CD4-positive, alpha-beta T cell (primary cell): ENCODE measurements around the gene RNF4. TPM values are rescaled to one million over a fixed set of nuclear protein-coding genes. Genes with fewer than 3 reads are reported as not detected.

Experiments
- ATAC-seq: fragments of 200-7000 bp; cut with Tn5 transposase; one replicate; pipeline ENCODE4 v1.10.0; 2022; ENCODE audit warnings: mild to moderate bottlenecking; ENCODE audit not compliant: poor library complexity
- CTCF ChIA-PET: fragments of 350-600 bp; sonication (Branson Sonifier 250); formaldehyde crosslinking; loops from one replicate; lab custom pipeline; 2021; ENCODE audit warnings: antibody characterized with exemption, inconsistent platforms; lab: Charles Lee
- POLR2A ChIA-PET: fragments of 350-600 bp; sonication (Branson Sonifier 250); formaldehyde crosslinking; loops from one replicate; lab custom pipeline; 2021; ENCODE audit warnings: antibody characterized with exemption, inconsistent platforms; lab: Charles Lee
- DNase-seq, 14 experiments: peaks; one replicate each; pipeline ENCODE4 v3.0.0-alpha.2; 2013 to 2020; ENCODE audit warnings: mixed read lengths in 2 of 14
- H3K27ac ChIP-seq, 2 donors: one replicate each; pipeline versions ENCODE4 v1.5.1 to v1.7.0; 2013; ENCODE audit warnings: low read length in 2 of 2, low read depth in 1 of 2, mild to moderate bottlenecking in 1 of 2
- H3K27me3 ChIP-seq, 2 experiments: 1 replicate in 1 of 2; 2 replicates in 1 of 2; pipeline versions ENCODE4 v1.6.1 to v1.7.0; 2013; ENCODE audit warnings: low read length in 2 of 2, control low read depth in 1 of 2, mild to moderate bottlenecking in 1 of 2, moderate library complexity in 1 of 2; ENCODE audit not compliant: insufficient read depth in 2 of 2, control insufficient read depth in 1 of 2
- H3K36me3 ChIP-seq: one replicate; pipeline ENCODE4 v1.6.1; 2013; ENCODE audit warnings: low read length, control low read depth; ENCODE audit not compliant: insufficient read depth
- H3K4me1 ChIP-seq: one replicate; pipeline ENCODE4 v1.6.1; 2013; ENCODE audit warnings: low read length, control low read depth; ENCODE audit not compliant: insufficient read depth
- H3K4me3 ChIP-seq: one replicate; pipeline ENCODE4 v1.5.1; 2013; ENCODE audit warnings: mild to moderate bottlenecking, low read length, moderate library complexity
- H3K9me3 ChIP-seq, 2 experiments: 1 replicate in 1 of 2; 2 replicates in 1 of 2; pipeline versions ENCODE4 v1.6.1 to v1.7.0; 2013; ENCODE audit warnings: low read length in 2 of 2, mild to moderate bottlenecking in 2 of 2, control low read depth in 1 of 2, moderate library complexity in 1 of 2; ENCODE audit not compliant: control insufficient read depth in 1 of 2, insufficient read depth in 1 of 2
- H3K27ac Mint-ChIP-seq: one replicate; pipeline ENCODE4 v1.8.0; 2020; ENCODE audit warnings: mixed read lengths
- H3K27me3 Mint-ChIP-seq: one replicate; pipeline ENCODE4 v1.8.0; 2021; ENCODE audit warnings: mixed read lengths
- H3K36me3 Mint-ChIP-seq: one replicate; pipeline ENCODE4 v1.8.0; 2021; ENCODE audit warnings: low read depth, mixed read lengths
- H3K4me1 Mint-ChIP-seq: one replicate; pipeline ENCODE4 v1.8.0; 2021; ENCODE audit warnings: low read depth, mixed read lengths
- H3K4me3 Mint-ChIP-seq: one replicate; pipeline ENCODE4 v1.8.0; 2020; ENCODE audit warnings: mild to moderate bottlenecking, mixed read lengths
- H3K9me3 Mint-ChIP-seq: one replicate; pipeline ENCODE4 v1.8.0; 2020; ENCODE audit warnings: mixed read lengths
- intact Hi-C, 2 experiments: fragments of 100-400 bp; cut with DNase I in 1 of 2; cut with micrococcal nuclease in 1 of 2; formaldehyde crosslinking; loops; one replicate each; pipeline versions ENCODE4 v1.15.1 to v1.9.0; 2023 to 2025; cut with DNase I, micrococcal nuclease
- total RNA-seq, 174 experiments: library from RNA in 2 of 174; stranded (reverse) in 2 of 174; gene quantifications; one replicate each; pipeline ENCODE4 v1.2.3 and lab custom pipeline; 2021 to 2026
- TF ChIP-seq, protein P1 (sequence below): fragments of 200-600 bp; IDR thresholded peaks from one replicate; pipeline ENCODE4 v1.8.0; 2022; ENCODE audit warnings: antibody characterized with exemption, mild to moderate bottlenecking

RNF4 gene
- total RNA-seq, 2 experiments from 2014 or later, result 106 to 109 TPM

GRCh38 chr4:2432004-2432403 is 36.9 kb upstream of the RNF4 start:
- ATAC-seq (no peak), DNase-seq (no peak)
- Mint-ChIP-seq H3K27me3 (peaks cover 4% of the 10 kb centered on the region), H3K36me3 (no peaks in the 10 kb centered on the region), H3K9me3 (no peaks in the 10 kb centered on the region), H3K27ac (no peak overlapping the region), H3K4me1 (no peaks in the 10 kb centered on the region), H3K4me3 (no peak overlapping the region)
- intact Hi-C loops, result no loop called here
- no peak overlapping the region for H3K4me3 ChIP-seq
- POLR2A ChIA-PET, result no interaction called here
- H3K27me3 ChIP-seq, result no peaks in the 10 kb centered on the region
- no peaks in the 10 kb centered on the region for H3K4me1 ChIP-seq
- CTCF ChIA-PET, result no interaction called here
- no peak overlapping the region for H3K27ac ChIP-seq
- H3K36me3 ChIP-seq, result no peaks in the 10 kb centered on the region
- TF ChIP-seq, protein P1, sequence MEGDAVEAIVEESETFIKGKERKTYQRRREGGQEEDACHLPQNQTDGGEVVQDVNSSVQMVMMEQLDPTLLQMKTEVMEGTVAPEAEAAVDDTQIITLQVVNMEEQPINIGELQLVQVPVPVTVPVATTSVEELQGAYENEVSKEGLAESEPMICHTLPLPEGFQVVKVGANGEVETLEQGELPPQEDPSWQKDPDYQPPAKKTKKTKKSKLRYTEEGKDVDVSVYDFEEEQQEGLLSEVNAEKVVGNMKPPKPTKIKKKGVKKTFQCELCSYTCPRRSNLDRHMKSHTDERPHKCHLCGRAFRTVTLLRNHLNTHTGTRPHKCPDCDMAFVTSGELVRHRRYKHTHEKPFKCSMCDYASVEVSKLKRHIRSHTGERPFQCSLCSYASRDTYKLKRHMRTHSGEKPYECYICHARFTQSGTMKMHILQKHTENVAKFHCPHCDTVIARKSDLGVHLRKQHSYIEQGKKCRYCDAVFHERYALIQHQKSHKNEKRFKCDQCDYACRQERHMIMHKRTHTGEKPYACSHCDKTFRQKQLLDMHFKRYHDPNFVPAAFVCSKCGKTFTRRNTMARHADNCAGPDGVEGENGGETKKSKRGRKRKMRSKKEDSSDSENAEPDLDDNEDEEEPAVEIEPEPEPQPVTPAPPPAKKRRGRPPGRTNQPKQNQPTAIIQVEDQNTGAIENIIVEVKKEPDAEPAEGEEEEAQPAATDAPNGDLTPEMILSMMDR, result no peak
- no peaks in the 10 kb centered on the region for H3K9me3 ChIP-seq

- no peak for ATAC-seq
- TF ChIP-seq, protein P1, result no peak
- H3K9me3 ChIP-seq, result no peaks in the 10 kb centered on the region
- CTCF ChIA-PET, result no interaction called here
- H3K9me3 Mint-ChIP-seq, result no peaks in the 10 kb centered on the region
- no peaks in the 10 kb centered on the region for H3K4me1 Mint-ChIP-seq
- H3K36me3 ChIP-seq, result no peaks in the 10 kb centered on the region
- peak in 1 of 14 experiments; percentile 31 for DNase-seq
- peaks cover 4% of the 10 kb centered on the region for H3K27me3 Mint-ChIP-seq
- no peak overlapping the region for H3K27ac ChIP-seq
- intact Hi-C loops, result no loop called here
- H3K4me3 ChIP-seq, result no peak overlapping the region
- H3K27ac Mint-ChIP-seq, result no peak overlapping the region
- H3K4me3 Mint-ChIP-seq, result no peak overlapping the region
- no peaks in the 10 kb centered on the region for H3K27me3 ChIP-seq
- H3K36me3 Mint-ChIP-seq, result no peaks in the 10 kb centered on the region
- POLR2A ChIA-PET, result no interaction called here
- H3K4me1 ChIP-seq, result no peaks in the 10 kb centered on the region
Observed at GRCh38 chr4:2432991-2433530, 35.8 kb upstream of the RNF4 start.

GRCh38 chr4:2433609-2434350 is 35.1 kb upstream of the RNF4 start:
- no peaks in the 10 kb centered on the region for H3K36me3 Mint-ChIP-seq
- no peaks in the 10 kb centered on the region for H3K9me3 Mint-ChIP-seq
- no peak overlapping the region for H3K4me3 Mint-ChIP-seq
- Histone ChIP-seq H3K4me1 (no peaks in the 10 kb centered on the region), H3K9me3 (no peaks in the 10 kb centered on the region), H3K36me3 (no peaks in the 10 kb centered on the region), H3K27me3 (no peaks in the 10 kb centered on the region), H3K27ac (no peak overlapping the region), H3K4me3 (no peak overlapping the region)
- DNase-seq (no peak), ATAC-seq (no peak)
- ChIA-PET CTCF (no interaction called here), POLR2A (no interaction called here)
- H3K27ac Mint-ChIP-seq, result no peak overlapping the region
- no peaks in the 10 kb centered on the region for H3K4me1 Mint-ChIP-seq
- intact Hi-C loops, result no loop called here
- peaks cover 3% of the 10 kb centered on the region for H3K27me3 Mint-ChIP-seq
- TF ChIP-seq, protein P1, result no peak
